K562 (cell line): ENCODE data around the gene FBXO15. TPM values are rescaled to one million over a fixed set of nuclear protein-coding genes. Genes with fewer than 3 reads are reported as not detected.

Source experiments
- CHD2 ChIP-seq: IDR thresholded peaks from 2 replicates; pipeline ENCODE4 v1.6.1; 2011; ENCODE audit warnings: low read depth, low read length
- ZNF395 ChIP-seq: fragments of 200-800 bp; sonication (Bioruptor generic); IDR thresholded peaks from 2 replicates; pipeline ENCODE4 v1.6.1; 2017; ENCODE audit warnings: missing genetic modification characterization, missing compliant biosample characterization
- polyA plus RNA-seq, 8 experiments: library from polyadenylated mRNA; depleted of rRNA in 4 of 8; stranded (reverse) in 5 of 8; unstranded in 3 of 8; fragments of >200 nt; fragmentation: Nextera tagmentation in 2 of 8; fragmentation: Illumina TruSeq in 1 of 8; extraction: Ambion mirVana in 2 of 8; extraction: Trizol in 1 of 8; gene quantifications; 2 replicates each; pipeline versions ENCODE4 v1.2.1 to v1.2.3, GENCODE V29; 2011 to 2014; ENCODE audit warnings: inconsistent platforms in 1 of 8, missing spikeins in 1 of 8
- total RNA-seq, 7 experiments: library from RNA; depleted of rRNA in 6 of 7; stranded (reverse); fragments of >200 nt in 6 of 7; fragmentation: Illumina TruSeq in 2 of 7; extraction: Trizol in 2 of 7; gene quantifications; 2 replicates each; pipeline versions ENCODE4 v1.2.1 to v1.2.3, GENCODE V29; 2011 to 2021; ENCODE audit warnings: low replicate concordance in 1 of 7

FBXO15 gene
- total and polyA plus RNA-seq, 9 of the 15 experiments (the other 6 are each of a cell fraction or from before 2014, with no cell fraction given), result 0.07 to 0.43 (median 0.27) TPM; not detected in 1

GRCh38 chr18:74029161-74029560, 118.5 kb downstream of the FBXO15 start (continued):
- TF ChIP-seq ZNF395 (CRISPR knock-in tag) (no peak), CHD2 (no peak)
- TF ChIP-seq, all 486 proteins: peak for 0

Other genes starting within 250 kb of the FBXO15 start
- 90.7 and 94.0 TPM in 2 replicates for gene TIMM21, start 689 bp upstream of the FBXO15 start, total RNA-seq (2014; rRNA removed)
- gene TIMM21, start 689 bp upstream of the FBXO15 start, total RNA-seq (2014; rRNA removed; fragmentation: Illumina TruSeq; extraction: Trizol), result 56.2 and 67.4 TPM in 2 replicates
- 60.4 and 66.1 TPM in 2 replicates for gene TIMM21, start 689 bp upstream of the FBXO15 start, total RNA-seq (2015; rRNA removed; fragmentation: Illumina TruSeq; extraction: Trizol)
- gene TIMM21, start 689 bp upstream of the FBXO15 start, total RNA-seq (2021), result 54.7 and 64.6 TPM in 2 replicates
- gene TIMM21, start 689 bp upstream of the FBXO15 start, polyA plus RNA-seq (2011; rRNA removed), result 56.8 and 75.7 TPM in 2 replicates
- 83.3 and 84.8 TPM in 2 replicates for gene TIMM21, start 689 bp upstream of the FBXO15 start, polyA plus RNA-seq (2014; fragmentation: Illumina TruSeq; extraction: Trizol)
- 100 to 1,000 TPM; 187 to 229 TPM for gene TIMM21, start 689 bp upstream of the FBXO15 start, polyA plus RNA-seq (2014; fragmentation: Nextera tagmentation; extraction: Ambion mirVana)
- 114 and 154 TPM in 2 replicates for gene TIMM21, start 689 bp upstream of the FBXO15 start, polyA plus RNA-seq (2014; rRNA removed)
- 14.0 and 14.5 TPM in 2 replicates for gene CYB5A, start 144.1 kb upstream of the FBXO15 start, total RNA-seq (2014; rRNA removed)
- gene CYB5A, start 144.1 kb upstream of the FBXO15 start, total RNA-seq (2014; rRNA removed; fragmentation: Illumina TruSeq; extraction: Trizol), result 14.0 and 15.0 TPM in 2 replicates
- gene CYB5A, start 144.1 kb upstream of the FBXO15 start, total RNA-seq (2015; rRNA removed; fragmentation: Illumina TruSeq; extraction: Trizol), result 15.8 and 16.3 TPM in 2 replicates
- 13.8 and 14.1 TPM in 2 replicates for gene CYB5A, start 144.1 kb upstream of the FBXO15 start, total RNA-seq (2021)
- gene CYB5A, start 144.1 kb upstream of the FBXO15 start, polyA plus RNA-seq (2011; rRNA removed), result 11.9 and 42.6 TPM in 2 replicates
- gene CYB5A, start 144.1 kb upstream of the FBXO15 start, polyA plus RNA-seq (2014; fragmentation: Illumina TruSeq; extraction: Trizol), result 17.6 and 19.2 TPM in 2 replicates
- 10 to 100 TPM; 12.5 to 22.6 TPM for gene CYB5A, start 144.1 kb upstream of the FBXO15 start, polyA plus RNA-seq (2014; fragmentation: Nextera tagmentation; extraction: Ambion mirVana)
- 15.6 and 19.6 TPM in 2 replicates for gene CYB5A, start 144.1 kb upstream of the FBXO15 start, polyA plus RNA-seq (2014; rRNA removed)
- not detected in 2 replicates for gene C18orf63, start 168.0 kb upstream of the FBXO15 start, total RNA-seq (2014; rRNA removed)
- gene C18orf63, start 168.0 kb upstream of the FBXO15 start, total RNA-seq (2014; rRNA removed; fragmentation: Illumina TruSeq; extraction: Trizol), result not detected in 2 replicates
- gene C18orf63, start 168.0 kb upstream of the FBXO15 start, total RNA-seq (2015; rRNA removed; fragmentation: Illumina TruSeq; extraction: Trizol), result not detected in 2 replicates
- not detected in 2 replicates for gene C18orf63, start 168.0 kb upstream of the FBXO15 start, total RNA-seq (2021)
- not detected in 2 replicates for gene C18orf63, start 168.0 kb upstream of the FBXO15 start, polyA plus RNA-seq (2011; rRNA removed)
- not detected in 2 replicates for gene C18orf63, start 168.0 kb upstream of the FBXO15 start, polyA plus RNA-seq (2014; fragmentation: Illumina TruSeq; extraction: Trizol)
- gene C18orf63, start 168.0 kb upstream of the FBXO15 start, polyA plus RNA-seq (2014; fragmentation: Nextera tagmentation; extraction: Ambion mirVana), result not detected
- gene C18orf63, start 168.0 kb upstream of the FBXO15 start, polyA plus RNA-seq (2014; rRNA removed), result not detected in 2 replicates